ENCODE data around the gene AIM2. TPM values are rescaled to one million over a fixed set of nuclear protein-coding genes. Genes with fewer than 3 reads are reported as not detected.

Gene AIM2
- polyA plus RNA-seq, 1 of the 3 experiments (the other 2 are of a cell fraction) = 1.1 TPM

GRCh38 chr1:159065106-159065505 is 11.5 kb downstream of the AIM2 start:
- Histone ChIP-seq H3K4me1 (ENCODE audit: control insufficient read depth in 1 of 2, insufficient read depth in 2 of 2, low read depth in 1 of 2, low read length in 1 of 2) (no peaks in the 10 kb centered on the region; a peak in 1 of 4 replicates), H3K36me3 (replicated peaks in 1 of 2; ENCODE audit: control insufficient read depth in 1 of 2, insufficient read depth in 2 of 2, low read length in 1 of 2) (no peaks in the 10 kb centered on the region), H3K27ac (ENCODE audit: low read depth in 2 of 2, low read length in 1 of 2) (no peak overlapping the region), H3F3A (replicated peaks; ENCODE audit: insufficient read depth) (no peaks in the 10 kb centered on the region), H3K27me3 (ENCODE audit: insufficient read depth) (no peaks in the 10 kb centered on the region), H4K20me1 (ENCODE audit: insufficient read depth) (no peaks in the 10 kb centered on the region), H3K9me2 (no peaks in the 10 kb centered on the region), H2AFZ (ENCODE audit: low read depth) (no peak overlapping the region), H3K9me3 (no peaks in the 10 kb centered on the region), H3K4me2 (no peak overlapping the region), H3K9ac (no peak overlapping the region), H3K4me3 (ENCODE audit: low read depth in 2 of 2, low read length in 1 of 2) (no peak overlapping the region), H3K79me2 (ENCODE audit: insufficient read depth) (no peaks in the 10 kb centered on the region)
- CTCF ChIA-PET = no interaction called here
- POLR2A ChIA-PET = no interaction called here
- DNase-seq = no peak
- 77% methylated on average over 8 of the region's 8 CpGs for WGBS (ENCODE audit: low lambda C conversion rate)
- TF ChIP-seq YY1 (IDR thresholded peaks at IDR 0.05; ENCODE audit: low read depth) = no peak
- TF ChIP-seq TEAD4 (IDR thresholded peaks at IDR 0.05; ENCODE audit: borderline replicate concordance, insufficient read depth) = no peak
- TF ChIP-seq, protein P1, sequence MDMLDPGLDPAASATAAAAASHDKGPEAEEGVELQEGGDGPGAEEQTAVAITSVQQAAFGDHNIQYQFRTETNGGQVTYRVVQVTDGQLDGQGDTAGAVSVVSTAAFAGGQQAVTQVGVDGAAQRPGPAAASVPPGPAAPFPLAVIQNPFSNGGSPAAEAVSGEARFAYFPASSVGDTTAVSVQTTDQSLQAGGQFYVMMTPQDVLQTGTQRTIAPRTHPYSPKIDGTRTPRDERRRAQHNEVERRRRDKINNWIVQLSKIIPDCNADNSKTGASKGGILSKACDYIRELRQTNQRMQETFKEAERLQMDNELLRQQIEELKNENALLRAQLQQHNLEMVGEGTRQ (IDR thresholded peaks at IDR 0.05; ENCODE audit: borderline replicate concordance, low read depth, low read length) = no peak
- TF ChIP-seq EP300 (IDR thresholded peaks at IDR 0.05; ENCODE audit: borderline replicate concordance in 1 of 2, low read depth in 1 of 2, low read length in 1 of 2) = no peak
- TF ChIP-seq NFIC (IDR thresholded peaks at IDR 0.05; ENCODE audit: borderline replicate concordance) = no peak
- TF ChIP-seq POLR2AphosphoS5 (IDR thresholded peaks at IDR 0.05; ENCODE audit: low read depth, low read length) = no peak
- TF ChIP-seq RAD21 (IDR thresholded peaks at IDR 0.05; ENCODE audit: low read length) = no peak
- no peak for TF ChIP-seq FOXM1 (IDR thresholded peaks at IDR 0.05; ENCODE audit: low read depth)
- TF ChIP-seq IRF3 (IDR thresholded peaks at IDR 0.05; ENCODE audit: low read depth, low read length) = no peak
- TF ChIP-seq, protein P2, sequence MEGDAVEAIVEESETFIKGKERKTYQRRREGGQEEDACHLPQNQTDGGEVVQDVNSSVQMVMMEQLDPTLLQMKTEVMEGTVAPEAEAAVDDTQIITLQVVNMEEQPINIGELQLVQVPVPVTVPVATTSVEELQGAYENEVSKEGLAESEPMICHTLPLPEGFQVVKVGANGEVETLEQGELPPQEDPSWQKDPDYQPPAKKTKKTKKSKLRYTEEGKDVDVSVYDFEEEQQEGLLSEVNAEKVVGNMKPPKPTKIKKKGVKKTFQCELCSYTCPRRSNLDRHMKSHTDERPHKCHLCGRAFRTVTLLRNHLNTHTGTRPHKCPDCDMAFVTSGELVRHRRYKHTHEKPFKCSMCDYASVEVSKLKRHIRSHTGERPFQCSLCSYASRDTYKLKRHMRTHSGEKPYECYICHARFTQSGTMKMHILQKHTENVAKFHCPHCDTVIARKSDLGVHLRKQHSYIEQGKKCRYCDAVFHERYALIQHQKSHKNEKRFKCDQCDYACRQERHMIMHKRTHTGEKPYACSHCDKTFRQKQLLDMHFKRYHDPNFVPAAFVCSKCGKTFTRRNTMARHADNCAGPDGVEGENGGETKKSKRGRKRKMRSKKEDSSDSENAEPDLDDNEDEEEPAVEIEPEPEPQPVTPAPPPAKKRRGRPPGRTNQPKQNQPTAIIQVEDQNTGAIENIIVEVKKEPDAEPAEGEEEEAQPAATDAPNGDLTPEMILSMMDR (IDR thresholded peaks at IDR 0.05) = no peak
- TF ChIP-seq JUND (IDR thresholded peaks at IDR 0.05) = no peak
- TF ChIP-seq ZBTB33 (IDR thresholded peaks at IDR 0.05; ENCODE audit: borderline replicate concordance, low read depth) = no peak
- TF ChIP-seq MEF2A (IDR thresholded peaks at IDR 0.05; ENCODE audit: borderline replicate concordance, low read depth) = no peak
- TF ChIP-seq ELF1 (IDR thresholded peaks at IDR 0.05) = no peak

Measured in SK-N-SH (cell line).